GM19023 (cell line): ENCODE results near the gene ASTN2.
"Not testable (repeated sequence)": the region's sequence is repeated elsewhere in the genome, so short reads cannot be mapped to it uniquely, and the experiment has no call there.

ENCODE experiments used
- ATAC-seq: cut with Tn5 transposase; IDR thresholded peaks from one replicate; pipeline ENCODE4 v1.9.1; 2021; ENCODE audit warnings: mild to moderate bottlenecking, moderate library complexity; ENCODE audit not compliant: unreplicated experiment

ASTN2 gene

GRCh38 chr9:116837018-116837989 lies 577.6 kb downstream of the ASTN2 start:
- ATAC-seq: no peak

- not testable (repeated sequence) for ATAC-seq
Measured at GRCh38 chr9:116830321-116830720, 584.5 kb downstream of the ASTN2 start.

- no peak for ATAC-seq
Measured at GRCh38 chr9:116821633-116822229, 593.1 kb downstream of the ASTN2 start.

GRCh38 chr9:116819116-116819515 lies 595.7 kb downstream of the ASTN2 start:
- ATAC-seq: no peak

GRCh38 chr9:116817762-116818161 lies 597.1 kb downstream of the ASTN2 start:
- ATAC-seq: no peak

GRCh38 chr9:116816484-116816883 lies 598.4 kb downstream of the ASTN2 start:
- ATAC-seq: no peak

- ATAC-seq: no peak
Measured at GRCh38 chr9:116815835-116816234, 599.0 kb downstream of the ASTN2 start.

- ATAC-seq: no peak
Measured at GRCh38 chr9:116813031-116813300, 601.9 kb downstream of the ASTN2 start.

- ATAC-seq: no peak
Measured at GRCh38 chr9:116812231-116813030, 602.4 kb downstream of the ASTN2 start.

- no peak for ATAC-seq
Measured at GRCh38 chr9:116809656-116810055, 605.2 kb downstream of the ASTN2 start.

GRCh38 chr9:116806075-116806474 lies 608.8 kb downstream of the ASTN2 start:
- ATAC-seq: no peak

- ATAC-seq: no peak
Measured at GRCh38 chr9:116800885-116801284, 614.0 kb downstream of the ASTN2 start.

- ATAC-seq: no peak
Measured at GRCh38 chr9:116800074-116800473, 614.8 kb downstream of the ASTN2 start.

- ATAC-seq: no peak
Measured at GRCh38 chr9:116798521-116798920, 616.3 kb downstream of the ASTN2 start.

GRCh38 chr9:116797276-116797675 lies 617.6 kb downstream of the ASTN2 start:
- ATAC-seq: no peak

- no peak for ATAC-seq
Measured at GRCh38 chr9:116796669-116797068, 618.2 kb downstream of the ASTN2 start.

- ATAC-seq: no peak
Measured at GRCh38 chr9:116795821-116796220, 619.0 kb downstream of the ASTN2 start.

- ATAC-seq: no peak
Measured at GRCh38 chr9:116792271-116792670, 622.6 kb downstream of the ASTN2 start.

GRCh38 chr9:116791326-116791725 lies 623.5 kb downstream of the ASTN2 start:
- no peak for ATAC-seq

- ATAC-seq: no peak
Measured at GRCh38 chr9:116789081-116789480, 625.8 kb downstream of the ASTN2 start.

- no peak for ATAC-seq
Measured at GRCh38 chr9:116786737-116787136, 628.1 kb downstream of the ASTN2 start.

GRCh38 chr9:116777116-116777515 lies 637.7 kb downstream of the ASTN2 start:
- ATAC-seq: no peak
